ENCODE measurements around the gene SALL1. TPM values are rescaled to one million over a fixed set of nuclear protein-coding genes. Genes with fewer than 3 reads are reported as not detected.

The SALL1 gene
- total and polyA plus RNA-seq, 2 experiments from 2014 or later: 9.4 to 22.7 TPM

DNA sequence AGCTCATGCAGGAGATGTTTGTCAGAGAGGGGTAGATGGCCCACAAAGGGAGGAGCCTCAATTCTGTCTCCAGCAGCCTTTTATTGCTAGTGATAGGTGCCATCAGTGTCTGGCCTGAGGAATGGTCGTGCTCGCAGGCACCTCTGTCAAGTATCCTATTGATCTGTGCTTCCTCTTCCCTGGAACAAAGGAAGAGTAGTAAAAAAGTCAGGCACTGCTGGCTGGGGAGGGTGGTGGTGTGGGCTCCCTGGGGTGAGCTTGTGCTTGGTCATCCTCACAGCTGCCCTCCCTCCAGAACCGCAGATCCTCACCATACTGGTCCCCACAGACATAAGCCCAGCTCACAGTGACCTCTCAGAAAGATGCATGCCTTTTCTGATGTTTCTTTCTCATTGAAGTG lies 15.0 kb upstream of the SALL1 start (continued):
- no peak for TF ChIP-seq ETS1 (IDR thresholded peaks at IDR 0.05)
- no peak for TF ChIP-seq EZH2 (IDR thresholded peaks at IDR 0.05; ENCODE audit: low read depth, unreplicated experiment)
- TF ChIP-seq, protein P1, sequence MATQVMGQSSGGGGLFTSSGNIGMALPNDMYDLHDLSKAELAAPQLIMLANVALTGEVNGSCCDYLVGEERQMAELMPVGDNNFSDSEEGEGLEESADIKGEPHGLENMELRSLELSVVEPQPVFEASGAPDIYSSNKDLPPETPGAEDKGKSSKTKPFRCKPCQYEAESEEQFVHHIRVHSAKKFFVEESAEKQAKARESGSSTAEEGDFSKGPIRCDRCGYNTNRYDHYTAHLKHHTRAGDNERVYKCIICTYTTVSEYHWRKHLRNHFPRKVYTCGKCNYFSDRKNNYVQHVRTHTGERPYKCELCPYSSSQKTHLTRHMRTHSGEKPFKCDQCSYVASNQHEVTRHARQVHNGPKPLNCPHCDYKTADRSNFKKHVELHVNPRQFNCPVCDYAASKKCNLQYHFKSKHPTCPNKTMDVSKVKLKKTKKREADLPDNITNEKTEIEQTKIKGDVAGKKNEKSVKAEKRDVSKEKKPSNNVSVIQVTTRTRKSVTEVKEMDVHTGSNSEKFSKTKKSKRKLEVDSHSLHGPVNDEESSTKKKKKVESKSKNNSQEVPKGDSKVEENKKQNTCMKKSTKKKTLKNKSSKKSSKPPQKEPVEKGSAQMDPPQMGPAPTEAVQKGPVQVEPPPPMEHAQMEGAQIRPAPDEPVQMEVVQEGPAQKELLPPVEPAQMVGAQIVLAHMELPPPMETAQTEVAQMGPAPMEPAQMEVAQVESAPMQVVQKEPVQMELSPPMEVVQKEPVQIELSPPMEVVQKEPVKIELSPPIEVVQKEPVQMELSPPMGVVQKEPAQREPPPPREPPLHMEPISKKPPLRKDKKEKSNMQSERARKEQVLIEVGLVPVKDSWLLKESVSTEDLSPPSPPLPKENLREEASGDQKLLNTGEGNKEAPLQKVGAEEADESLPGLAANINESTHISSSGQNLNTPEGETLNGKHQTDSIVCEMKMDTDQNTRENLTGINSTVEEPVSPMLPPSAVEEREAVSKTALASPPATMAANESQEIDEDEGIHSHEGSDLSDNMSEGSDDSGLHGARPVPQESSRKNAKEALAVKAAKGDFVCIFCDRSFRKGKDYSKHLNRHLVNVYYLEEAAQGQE (IDR thresholded peaks at IDR 0.05; ENCODE audit: unreplicated experiment): no peak
- no peak for TF ChIP-seq CREB1 (CRISPR knock-in tag; IDR thresholded peaks at IDR 0.05; ENCODE audit: low read depth)
- no peak for TF ChIP-seq NANOG (IDR thresholded peaks at IDR 0.05; ENCODE audit: borderline replicate concordance)
- no peak for TF ChIP-seq ZNF114 (CRISPR knock-in tag; IDR thresholded peaks at IDR 0.05)
- TF ChIP-seq JUNB (IDR thresholded peaks at IDR 0.05; ENCODE audit: unreplicated experiment): no peak

GRCh38 chr16:51165043-51165442 lies 14.0 kb upstream of the SALL1 start:
- Histone ChIP-seq H3K9me2 (ENCODE audit: insufficient read depth) (no peaks in the 10 kb centered on the region), H3K36me3 (ENCODE audit: insufficient read depth) (no peaks in the 10 kb centered on the region), H3F3A (replicated peaks; ENCODE audit: low read depth) (no peaks in the 10 kb centered on the region), H3K4me3 (no peak overlapping the region), H3K27ac (ENCODE audit: low read depth) (no peak overlapping the region), H3K4me2 (no peak overlapping the region), H3K79me2 (replicated peaks; ENCODE audit: insufficient read depth) (no peaks in the 10 kb centered on the region), H3K27me3 (ENCODE audit: insufficient read depth) (no peaks in the 10 kb centered on the region), H3K4me1 (ENCODE audit: insufficient read depth) (peaks cover 7% of the 10 kb centered on the region; the same call in 1 of the 2 replicates), H2AFZ (no peak overlapping the region), H4K20me1 (replicated peaks; ENCODE audit: insufficient read depth) (no peaks in the 10 kb centered on the region)
- ATAC-seq (no peak), DNase-seq (ENCODE audit: low spot score) (no peak)
- Mint-ChIP-seq H3K4me3 (no peak overlapping the region), H3K27me3 (ENCODE audit: insufficient read depth, low read depth, poor library complexity) (peaks cover 5% of the 10 kb centered on the region), H3K27ac (no peak overlapping the region), H3K4me1 (peaks cover 18% of the 10 kb centered on the region), H3K9me3 (peaks cover 7% of the 10 kb centered on the region), H3K36me3 (ENCODE audit: low read depth) (peaks cover 10% of the 10 kb centered on the region)
- TF ChIP-seq POLR2AphosphoS5 (IDR thresholded peaks at IDR 0.05; ENCODE audit: low read depth): no peak
- TF ChIP-seq ZNF331 (CRISPR knock-in tag; IDR thresholded peaks at IDR 0.05; ENCODE audit: low read depth): no peak
- TF ChIP-seq EZH2 (IDR thresholded peaks at IDR 0.05; ENCODE audit: low read depth, unreplicated experiment): no peak
- no peak for TF ChIP-seq NANOG (IDR thresholded peaks at IDR 0.05; ENCODE audit: borderline replicate concordance)
- TF ChIP-seq CTCF (conservative IDR thresholded peaks at IDR 0.05; ENCODE audit: low read depth in 2 of 2): no peak
- no peak for TF ChIP-seq EZH2phosphoT487 (IDR thresholded peaks at IDR 0.05; ENCODE audit: unreplicated experiment)
- TF ChIP-seq CREB1 (CRISPR knock-in tag; IDR thresholded peaks at IDR 0.05; ENCODE audit: low read depth): no peak
- no peak for TF ChIP-seq JUNB (IDR thresholded peaks at IDR 0.05; ENCODE audit: unreplicated experiment)
- TF ChIP-seq, protein P1 (IDR thresholded peaks at IDR 0.05; ENCODE audit: unreplicated experiment): no peak
